ACC112 (cell line): ENCODE results near the gene PRKG1.

Experiments used
- H2AFZ ChIP-seq: fragments of 200-600 bp; sonication (generic); one replicate; pipeline ENCODE4 v1.6.0; 2017; ENCODE audit warnings: antibody characterized with exemption, low read length; ENCODE audit not compliant: unreplicated experiment
- H3K27ac ChIP-seq: fragments of 200-600 bp; sonication (generic); 2 replicates; pipeline ENCODE4 v1.5.1; 2014; ENCODE audit warnings: low read depth, mild to moderate bottlenecking, antibody characterized with exemption, low read length, moderate library complexity
- H3K27me3 ChIP-seq: fragments of 200-600 bp; sonication (generic); 2 replicates; pipeline ENCODE4 v1.6.1; 2014; ENCODE audit warnings: mild to moderate bottlenecking, antibody characterized with exemption, low read length, moderate library complexity, mixed read lengths; ENCODE audit not compliant: insufficient read depth
- H3K36me3 ChIP-seq: fragments of 200-600 bp; sonication (generic); 2 replicates; pipeline ENCODE4 v1.6.1; 2016; ENCODE audit warnings: mild to moderate bottlenecking, antibody characterized with exemption, low read length, moderate library complexity, mixed read lengths; ENCODE audit not compliant: insufficient read depth
- H3K4me1 ChIP-seq: fragments of 200-600 bp; sonication (generic); one replicate; pipeline ENCODE4 v1.6.1; 2016; ENCODE audit warnings: low read length, mixed read lengths; ENCODE audit not compliant: insufficient read depth, unreplicated experiment, control insufficient read depth
- H3K4me3 ChIP-seq: fragments of 200-600 bp; sonication (generic); 2 replicates; pipeline ENCODE4 v1.5.1; 2014; ENCODE audit warnings: mild to moderate bottlenecking, low read depth, low read length
- H3K79me2 ChIP-seq: fragments of 200-600 bp; sonication (generic); one replicate; pipeline ENCODE4 v1.6.0; 2016; ENCODE audit warnings: low read length; ENCODE audit not compliant: control insufficient read depth, unreplicated experiment, insufficient read depth

The PRKG1 gene

DNA sequence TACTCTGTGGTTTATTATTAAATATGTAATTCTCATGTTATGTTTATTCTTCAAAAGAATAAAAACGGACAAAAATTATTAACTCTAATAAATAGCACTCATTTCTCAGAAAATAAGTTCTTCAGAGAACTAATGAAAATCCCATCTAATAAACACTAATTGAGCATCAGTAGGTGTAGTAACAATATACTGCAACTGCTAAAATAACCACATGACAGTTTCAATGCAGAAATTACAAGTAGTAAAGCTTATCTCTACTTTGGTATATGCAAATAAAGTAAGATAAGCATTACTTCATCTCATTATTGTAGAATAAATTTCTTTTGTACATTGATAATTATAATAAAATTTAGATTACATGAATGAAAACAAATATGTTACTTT lies 1183.4 kb downstream of the PRKG1 start:
- peaks cover 22% of the 10 kb centered on the region for H3K4me1 ChIP-seq
- H3K4me3 ChIP-seq: no peak overlapping the region
- H3K27ac ChIP-seq: no peak overlapping the region; the same call in 1 of the 2 replicates
- H2AFZ ChIP-seq: no peak overlapping the region
- no peaks in the 10 kb centered on the region for H3K27me3 ChIP-seq
- H3K79me2 ChIP-seq: no peaks in the 10 kb centered on the region
- no peaks in the 10 kb centered on the region for H3K36me3 ChIP-seq

DNA sequence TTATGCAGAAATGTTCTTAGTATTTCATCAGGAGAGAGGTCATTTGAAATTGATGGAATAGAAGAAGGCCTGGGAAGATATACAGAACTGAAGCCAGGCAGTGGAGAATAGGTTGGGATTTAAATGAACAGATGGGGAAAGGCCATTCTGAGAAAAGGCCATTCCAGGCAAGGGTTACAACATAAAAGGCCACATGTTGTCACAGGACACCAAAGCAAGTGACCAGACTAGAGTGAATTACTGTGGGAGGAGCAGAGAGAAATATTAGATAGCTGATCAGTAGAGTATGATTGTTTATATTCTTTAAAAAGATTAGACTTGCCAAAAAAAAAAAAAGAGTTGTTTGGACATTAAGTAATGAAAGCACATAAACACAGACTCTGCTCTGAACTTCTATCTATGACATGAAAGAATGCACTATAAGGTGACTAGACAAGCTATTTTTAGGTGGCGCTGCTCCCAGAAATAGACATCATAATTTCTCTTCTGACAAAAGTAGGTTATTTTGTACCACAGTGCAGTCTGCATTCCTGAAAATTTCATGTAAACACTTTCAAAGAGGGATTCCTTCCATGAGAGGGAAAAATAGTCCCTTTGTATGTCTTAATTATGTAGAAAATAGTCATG lies 1184.6 kb downstream of the PRKG1 start:
- Histone ChIP-seq H2AFZ (no peak overlapping the region), H3K36me3 (no peaks in the 10 kb centered on the region), H3K79me2 (no peaks in the 10 kb centered on the region), H3K4me1 (peaks cover 22% of the 10 kb centered on the region), H3K4me3 (no peak overlapping the region), H3K27ac (no peak overlapping the region), H3K27me3 (no peaks in the 10 kb centered on the region)

- no peaks in the 10 kb centered on the region for H3K27me3 ChIP-seq
- no peaks in the 10 kb centered on the region for H3K79me2 ChIP-seq
- H2AFZ ChIP-seq: no peak overlapping the region
- H3K36me3 ChIP-seq: no peaks in the 10 kb centered on the region
- H3K4me1 ChIP-seq: peaks cover 22% of the 10 kb centered on the region
- H3K27ac ChIP-seq: no peak overlapping the region
- H3K4me3 ChIP-seq: no peak overlapping the region
Measured at GRCh38 chr10:52259426-52259812, 1185.1 kb downstream of the PRKG1 start.

DNA sequence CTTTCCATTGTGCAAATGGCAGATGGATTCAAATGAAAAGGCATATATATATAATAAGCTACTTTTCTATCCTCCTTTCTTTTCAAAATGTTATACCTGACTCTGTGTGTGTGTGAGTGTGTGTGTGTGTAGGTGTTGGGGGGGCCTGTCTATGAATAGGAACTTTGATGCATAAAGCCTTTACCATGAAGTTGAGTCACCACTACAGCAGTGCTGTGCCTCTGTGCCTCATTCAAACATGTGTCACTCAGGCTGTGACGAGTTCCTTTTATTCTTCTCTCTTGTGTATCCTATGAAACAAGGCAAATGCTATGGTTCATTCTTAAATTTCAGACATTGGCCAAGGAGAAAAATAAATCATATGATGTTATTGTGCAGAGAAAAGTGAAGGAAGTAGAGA lies 1187.1 kb downstream of the PRKG1 start:
- Histone ChIP-seq H3K79me2 (no peaks in the 10 kb centered on the region), H3K27me3 (no peaks in the 10 kb centered on the region), H3K27ac (no peak overlapping the region), H3K4me3 (no peak overlapping the region), H3K36me3 (no peaks in the 10 kb centered on the region), H3K4me1 (peaks cover 19% of the 10 kb centered on the region), H2AFZ (no peak overlapping the region)

- Histone ChIP-seq H3K36me3 (no peaks in the 10 kb centered on the region), H3K4me1 (no peaks in the 10 kb centered on the region), H3K79me2 (no peaks in the 10 kb centered on the region), H3K27me3 (no peaks in the 10 kb centered on the region), H3K27ac (no peak overlapping the region), H3K4me3 (no peak overlapping the region), H2AFZ (no peak overlapping the region)
Measured at GRCh38 chr10:52265131-52265926, 1191.0 kb downstream of the PRKG1 start.

GRCh38 chr10:52266858-52267257 lies 1192.6 kb downstream of the PRKG1 start:
- H3K36me3 ChIP-seq: no peaks in the 10 kb centered on the region
- H3K79me2 ChIP-seq: no peaks in the 10 kb centered on the region
- H3K4me1 ChIP-seq: no peaks in the 10 kb centered on the region
- no peaks in the 10 kb centered on the region for H3K27me3 ChIP-seq
- H3K27ac ChIP-seq: no peak overlapping the region
- no peak overlapping the region for H3K4me3 ChIP-seq
- no peak overlapping the region for H2AFZ ChIP-seq

DNA sequence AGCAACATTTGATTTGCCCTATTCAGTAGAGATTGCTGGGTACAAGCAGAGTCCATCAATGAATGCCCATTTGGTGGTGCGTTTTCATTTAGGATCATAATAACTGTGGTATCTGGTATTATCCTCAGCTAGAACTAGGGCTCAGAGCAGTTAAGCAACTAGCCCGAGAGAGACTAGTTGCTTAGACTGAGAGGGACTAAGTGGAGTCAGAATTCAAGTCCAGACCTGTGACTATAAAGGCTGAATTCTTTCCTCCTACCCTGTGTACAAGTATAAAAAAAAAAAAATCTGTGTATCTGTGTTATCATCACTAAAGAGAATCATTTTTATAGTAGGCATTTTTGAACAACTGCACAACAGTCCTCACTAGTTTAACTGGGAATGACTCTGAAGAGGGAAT lies 1194.5 kb downstream of the PRKG1 start:
- Histone ChIP-seq H3K4me1 (no peaks in the 10 kb centered on the region), H3K27ac (no peak overlapping the region), H3K79me2 (no peaks in the 10 kb centered on the region), H3K36me3 (no peaks in the 10 kb centered on the region), H3K4me3 (no peak overlapping the region), H3K27me3 (no peaks in the 10 kb centered on the region), H2AFZ (no peak overlapping the region)

DNA sequence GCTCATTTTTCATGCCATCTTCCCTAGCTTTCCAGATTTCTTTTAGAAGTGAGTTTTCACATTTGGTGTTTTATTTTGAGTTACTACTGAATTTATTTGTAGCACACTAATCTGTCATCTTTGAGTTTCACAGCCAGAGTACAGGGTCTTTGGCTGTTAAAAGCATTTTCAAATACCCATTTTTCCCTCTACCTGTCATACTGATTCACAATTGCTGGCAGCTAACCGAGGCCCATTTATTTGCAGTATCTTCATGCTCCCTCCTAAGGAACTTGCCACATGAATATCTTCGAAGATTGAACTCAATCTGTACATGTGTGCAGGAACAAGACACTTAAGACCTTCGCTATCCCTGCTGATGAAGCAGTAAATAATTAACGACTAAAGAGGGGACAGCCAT lies 1194.9 kb downstream of the PRKG1 start:
- H3K4me1 ChIP-seq: no peaks in the 10 kb centered on the region
- H3K36me3 ChIP-seq: no peaks in the 10 kb centered on the region
- H2AFZ ChIP-seq: no peak overlapping the region
- H3K79me2 ChIP-seq: no peaks in the 10 kb centered on the region
- H3K27ac ChIP-seq: no peak overlapping the region
- no peak overlapping the region for H3K4me3 ChIP-seq
- no peaks in the 10 kb centered on the region for H3K27me3 ChIP-seq

DNA sequence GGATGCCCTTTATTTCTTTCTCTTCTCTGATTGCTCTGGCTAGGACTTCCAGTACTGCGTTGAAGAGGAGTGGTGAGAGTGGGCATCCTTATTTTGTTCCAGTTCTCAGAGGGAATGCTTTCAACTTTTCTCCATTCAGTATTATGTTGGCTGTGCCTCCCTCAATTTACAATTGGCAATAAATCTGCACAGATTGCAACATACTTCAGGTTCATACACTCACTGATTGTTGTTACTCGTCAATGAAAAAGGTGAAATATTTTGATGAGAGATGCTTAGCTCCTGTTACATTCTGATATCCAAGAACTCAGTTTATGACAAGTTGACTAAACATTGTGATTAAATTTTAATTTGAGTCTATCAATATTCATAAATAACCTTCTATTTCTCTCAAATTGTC lies 1201.9 kb downstream of the PRKG1 start:
- Histone ChIP-seq H2AFZ (no peak overlapping the region), H3K4me1 (no peaks in the 10 kb centered on the region), H3K4me3 (no peak overlapping the region), H3K27me3 (no peaks in the 10 kb centered on the region), H3K36me3 (no peaks in the 10 kb centered on the region), H3K27ac (no peak overlapping the region), H3K79me2 (no peaks in the 10 kb centered on the region)

GRCh38 chr10:52276986-52277385 lies 1202.7 kb downstream of the PRKG1 start:
- no peak overlapping the region for H3K27ac ChIP-seq

DNA sequence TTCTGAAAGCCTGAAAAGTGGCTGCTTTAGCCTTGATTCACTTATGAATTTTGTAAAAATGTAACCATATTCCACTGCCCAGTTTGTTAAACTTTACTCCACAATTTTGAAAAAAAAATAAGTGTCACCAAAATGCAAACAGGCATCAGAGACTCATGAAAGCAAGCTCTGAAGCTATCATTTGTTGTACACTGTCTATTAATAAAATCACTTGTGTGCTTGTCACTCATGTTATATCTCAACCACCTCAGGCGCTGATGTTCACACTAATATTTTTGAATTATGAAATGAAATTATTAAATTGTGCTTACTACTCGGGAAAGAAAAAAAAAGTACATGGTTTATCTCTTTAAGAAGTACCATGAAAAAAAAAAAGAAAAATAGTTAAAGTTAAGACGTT lies 1205.3 kb downstream of the PRKG1 start:
- Histone ChIP-seq H3K4me3 (no peak overlapping the region), H3K36me3 (no peaks in the 10 kb centered on the region), H3K27me3 (no peaks in the 10 kb centered on the region), H2AFZ (no peak overlapping the region), H3K79me2 (no peaks in the 10 kb centered on the region), H3K27ac (no peak overlapping the region), H3K4me1 (peaks cover 8% of the 10 kb centered on the region)

More at GRCh38 chr10:52276986-52277385, 1202.7 kb downstream of the PRKG1 start:
- Histone ChIP-seq H3K36me3 (no peaks in the 10 kb centered on the region), H2AFZ (no peak overlapping the region), H3K4me1 (no peaks in the 10 kb centered on the region), H3K79me2 (no peaks in the 10 kb centered on the region), H3K27me3 (no peaks in the 10 kb centered on the region), H3K4me3 (no peak overlapping the region)
